Measurements from ENCODE around the gene PRR33. TPM values are rescaled to one million over a fixed set of nuclear protein-coding genes. Genes with fewer than 3 reads are reported as not detected.

The PRR33 gene
- polyA plus RNA-seq, 1 experiment: not detected

DNA sequence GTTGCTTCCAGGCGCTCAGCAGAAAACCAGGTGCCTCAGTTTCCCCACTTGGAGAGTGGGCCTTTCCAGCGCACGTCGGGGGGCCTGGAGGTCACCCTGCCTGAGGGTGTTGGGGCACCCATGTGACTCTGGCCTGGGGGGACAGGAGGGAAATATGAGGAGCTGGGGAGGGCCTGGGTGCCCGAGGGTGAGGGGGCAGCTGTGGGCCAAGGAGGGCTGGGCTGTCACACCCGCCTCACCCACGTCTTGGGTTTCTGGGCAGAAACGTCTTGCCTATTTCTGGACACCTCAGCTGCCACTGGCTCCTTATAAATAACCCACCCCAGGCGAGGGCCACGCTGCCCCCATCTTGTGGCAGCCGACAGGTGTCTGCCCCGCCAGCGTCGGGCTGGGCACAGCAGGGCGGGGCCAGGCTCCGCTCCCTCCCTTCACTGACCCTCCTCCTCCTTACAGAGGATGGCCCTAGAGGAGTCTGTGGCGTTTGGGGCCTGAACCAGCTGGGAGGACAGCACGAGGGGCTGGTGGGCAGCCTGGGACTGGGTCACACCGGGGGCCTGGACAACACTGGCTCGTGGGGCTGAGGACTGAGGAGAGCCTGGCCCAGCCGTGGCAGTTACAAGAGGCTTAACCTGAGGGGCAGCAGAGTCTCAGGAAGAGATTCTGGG lies 29.3 kb upstream of the PRR33 start:
- ChIA-PET POLR2A (interaction anchor here (0.5 kb wide), 1 partner anchor 29 kb away, joined by 9 read pairs; no protein-coding TSS in a partner anchor), CTCF (interaction anchor here (0.6 to 3.3 kb wide), 8 partner anchors 39 to 231 kb away, joined by 3 to 20 read pairs (median 4); no protein-coding TSS in a partner anchor)
- no peaks in the 10 kb centered on the region for H3K36me3 ChIP-seq (ENCODE audit: control insufficient read depth, insufficient read depth, low read length)
- TF ChIP-seq, protein P1, sequence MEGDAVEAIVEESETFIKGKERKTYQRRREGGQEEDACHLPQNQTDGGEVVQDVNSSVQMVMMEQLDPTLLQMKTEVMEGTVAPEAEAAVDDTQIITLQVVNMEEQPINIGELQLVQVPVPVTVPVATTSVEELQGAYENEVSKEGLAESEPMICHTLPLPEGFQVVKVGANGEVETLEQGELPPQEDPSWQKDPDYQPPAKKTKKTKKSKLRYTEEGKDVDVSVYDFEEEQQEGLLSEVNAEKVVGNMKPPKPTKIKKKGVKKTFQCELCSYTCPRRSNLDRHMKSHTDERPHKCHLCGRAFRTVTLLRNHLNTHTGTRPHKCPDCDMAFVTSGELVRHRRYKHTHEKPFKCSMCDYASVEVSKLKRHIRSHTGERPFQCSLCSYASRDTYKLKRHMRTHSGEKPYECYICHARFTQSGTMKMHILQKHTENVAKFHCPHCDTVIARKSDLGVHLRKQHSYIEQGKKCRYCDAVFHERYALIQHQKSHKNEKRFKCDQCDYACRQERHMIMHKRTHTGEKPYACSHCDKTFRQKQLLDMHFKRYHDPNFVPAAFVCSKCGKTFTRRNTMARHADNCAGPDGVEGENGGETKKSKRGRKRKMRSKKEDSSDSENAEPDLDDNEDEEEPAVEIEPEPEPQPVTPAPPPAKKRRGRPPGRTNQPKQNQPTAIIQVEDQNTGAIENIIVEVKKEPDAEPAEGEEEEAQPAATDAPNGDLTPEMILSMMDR (IDR thresholded peaks at IDR 0.05; ENCODE audit: insufficient read depth, low read depth, low read length): no peak
- no peak for DNase-seq (ENCODE audit: low read depth)
- no peak overlapping the region for H3K4me3 ChIP-seq (ENCODE audit: low read depth, low read length)
- no peaks in the 10 kb centered on the region; the same call in 1 of the 2 replicates for H3K27me3 ChIP-seq (ENCODE audit: control insufficient read depth, insufficient read depth, low read length)

DNA sequence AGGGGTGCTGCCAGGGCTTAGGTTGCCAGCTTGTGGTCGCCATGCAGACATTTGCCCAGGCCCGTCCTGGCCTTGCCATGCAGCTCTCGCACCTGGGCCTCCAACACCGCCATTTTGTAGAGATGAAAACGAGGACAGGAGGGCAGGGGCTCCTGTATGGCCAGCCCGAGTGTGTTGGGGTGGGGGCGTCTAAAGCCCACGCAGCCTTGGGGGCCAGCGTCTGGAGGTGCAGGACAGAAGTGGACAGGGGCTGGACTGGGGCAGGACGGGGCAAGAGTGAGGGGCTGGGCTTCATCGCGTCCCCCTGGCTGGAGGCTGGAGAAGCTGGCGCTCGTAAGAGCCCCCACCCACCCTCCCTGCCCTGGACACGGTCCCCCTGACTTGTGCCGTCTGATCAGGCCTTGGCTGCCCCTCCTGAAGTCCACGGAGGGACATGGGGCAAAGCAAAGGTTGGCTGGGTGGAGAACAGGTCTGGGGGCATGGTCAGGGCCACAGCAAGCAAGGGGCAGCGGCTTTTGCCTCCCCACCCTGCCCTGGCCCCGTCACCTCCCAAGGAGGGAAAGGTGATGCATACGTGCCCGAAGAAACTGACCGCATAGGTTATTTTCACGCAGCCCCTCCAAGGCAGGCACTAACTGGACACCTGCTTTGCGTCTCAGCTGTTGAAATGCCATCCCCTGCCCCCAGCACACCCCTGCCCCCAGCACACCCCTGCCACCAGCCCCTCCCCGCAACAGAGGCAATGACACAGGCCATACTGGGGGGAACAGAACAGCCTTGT lies 28.6 kb upstream of the PRR33 start:
- H3K36me3 ChIP-seq (ENCODE audit: control insufficient read depth, insufficient read depth, low read length): no peaks in the 10 kb centered on the region
- TF ChIP-seq, protein P1 (IDR thresholded peaks at IDR 0.05; ENCODE audit: insufficient read depth, low read depth, low read length): no peak
- CTCF ChIA-PET: interaction anchor here (1.0 to 3.3 kb wide), 5 partner anchors 38 to 226 kb away, joined by 3 to 20 read pairs (median 3); no protein-coding TSS in a partner anchor
- POLR2A ChIA-PET: interaction anchor here (0.5 kb wide), 1 partner anchor 28 kb away, joined by 9 read pairs; no protein-coding TSS in a partner anchor
- H3K4me3 ChIP-seq (ENCODE audit: low read depth, low read length): no peak overlapping the region
- DNase-seq (ENCODE audit: low read depth): no peak
- no peaks in the 10 kb centered on the region; the same call in 1 of the 2 replicates for H3K27me3 ChIP-seq (ENCODE audit: control insufficient read depth, insufficient read depth, low read length)

DNA sequence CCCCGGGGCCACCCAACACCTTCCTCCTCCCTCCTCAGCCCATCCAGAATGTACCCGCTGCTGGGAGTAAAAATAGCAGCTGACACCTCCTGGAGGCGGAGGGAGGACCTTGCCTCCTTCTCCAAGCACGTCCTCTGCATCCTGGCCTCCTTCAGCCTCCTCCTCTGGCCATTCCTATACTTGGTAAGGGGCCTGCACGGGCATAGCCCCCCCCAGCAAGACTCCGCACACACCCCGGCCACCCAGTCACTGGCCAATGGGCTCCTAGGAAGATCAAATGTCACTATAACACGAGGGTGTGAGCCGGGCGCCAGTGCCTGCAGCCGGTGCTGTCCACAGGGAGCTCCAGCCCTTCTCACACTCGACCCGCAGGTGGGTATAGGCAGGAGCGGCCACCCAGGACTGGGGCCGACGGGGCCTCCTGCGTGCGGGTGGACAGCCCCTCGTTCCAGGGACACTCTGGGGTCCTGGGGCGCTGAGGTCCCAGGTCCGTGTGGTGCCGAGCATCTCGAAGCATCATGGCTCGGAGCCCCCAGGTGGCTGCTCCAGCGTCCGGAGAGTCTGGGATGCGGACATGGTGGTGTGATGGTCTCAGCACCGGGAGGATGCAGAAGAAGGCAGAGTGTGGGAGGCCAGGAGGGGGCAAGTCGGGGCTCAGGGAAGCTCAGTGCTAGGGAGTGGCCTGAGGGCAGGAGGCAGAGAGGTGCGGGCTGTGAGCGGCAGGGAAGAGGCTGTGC lies 27.9 kb upstream of the PRR33 start, which contains the start of gene TNNT3:
Gene TNNT3 (plus strand): TSS at position 313 of the 737 bp plus-strand sequence. CDS start 3,172 bp downstream, outside the sequence.
- CTCF ChIA-PET: interaction anchor here (1.0 to 3.3 kb wide), 3 partner anchors 37 to 226 kb away, joined by 3 to 20 read pairs (median 5); no protein-coding TSS in a partner anchor
- no peak for DNase-seq (ENCODE audit: low read depth)
- POLR2A ChIA-PET: no interaction called here

DNA sequence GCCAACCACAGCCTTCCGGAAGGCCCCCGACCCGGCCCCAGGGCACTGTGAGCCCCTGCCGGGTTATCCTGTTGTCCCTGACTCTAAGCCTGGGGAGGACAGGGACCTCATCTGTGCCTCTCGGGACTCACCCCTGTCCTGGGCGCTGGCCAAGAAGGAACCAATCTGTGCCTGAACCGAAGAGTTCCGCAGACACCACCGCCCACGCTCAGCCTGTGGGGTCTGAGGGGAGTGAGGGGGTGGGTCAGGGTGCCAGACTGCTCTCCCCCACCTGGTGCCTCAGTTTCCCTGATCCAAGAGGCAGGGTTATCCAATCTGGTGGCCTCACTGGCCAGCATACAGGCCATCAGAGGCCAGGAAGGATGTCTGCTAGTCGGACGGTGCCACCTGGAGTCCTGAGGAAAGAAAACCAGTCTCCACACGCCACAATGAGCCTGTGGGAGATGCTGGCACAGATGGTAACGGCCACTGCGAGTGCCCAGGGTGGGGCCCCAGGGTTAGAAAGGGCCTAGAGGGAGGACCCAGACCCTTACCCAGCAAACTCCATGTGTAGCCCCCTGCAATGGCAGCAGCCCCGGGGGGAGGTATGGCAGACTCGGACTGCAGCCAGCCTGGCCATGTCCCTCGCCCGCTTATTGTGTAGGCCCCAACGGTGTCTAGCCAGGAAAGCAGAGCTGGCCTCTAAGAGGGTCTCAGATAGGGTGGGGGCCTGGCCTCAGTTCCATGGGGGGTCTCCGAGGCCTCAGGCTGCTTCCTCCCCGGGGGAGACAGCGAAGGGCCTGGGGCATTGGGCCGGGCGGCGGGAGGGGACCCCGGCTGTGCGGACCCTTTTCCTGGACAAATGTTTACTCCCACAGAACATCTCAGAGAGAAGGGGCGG lies 27.0 kb upstream of the PRR33 start:
- DNase-seq (ENCODE audit: low read depth): no peak
- ChIA-PET POLR2A (no interaction called here), CTCF (interaction anchor here (1.0 kb wide), 1 partner anchor 225 kb away, joined by 5 read pairs; no protein-coding TSS in a partner anchor)
- Histone ChIP-seq H3K4me3 (ENCODE audit: low read depth, low read length) (no peak overlapping the region), H3K36me3 (ENCODE audit: control insufficient read depth, insufficient read depth, low read length) (no peaks in the 10 kb centered on the region), H3K27me3 (ENCODE audit: control insufficient read depth, insufficient read depth, low read length) (no peaks in the 10 kb centered on the region; the same call in 1 of the 2 replicates)
- TF ChIP-seq, protein P1 (IDR thresholded peaks at IDR 0.05; ENCODE audit: insufficient read depth, low read depth, low read length): no peak

More for the DNA sequence above, 27.9 kb upstream of the PRR33 start, which contains the start of gene TNNT3:
- no peaks in the 10 kb centered on the region for H3K36me3 ChIP-seq (ENCODE audit: control insufficient read depth, insufficient read depth, low read length)
- TF ChIP-seq, protein P1 (IDR thresholded peaks at IDR 0.05; ENCODE audit: insufficient read depth, low read depth, low read length): no peak
- no peaks in the 10 kb centered on the region; the same call in 1 of the 2 replicates for H3K27me3 ChIP-seq (ENCODE audit: control insufficient read depth, insufficient read depth, low read length)
- H3K4me3 ChIP-seq (ENCODE audit: low read depth, low read length): no peak within 1 kb of the TSS
